ENCODE results near the gene THY1.

Gene THY1

DNA sequence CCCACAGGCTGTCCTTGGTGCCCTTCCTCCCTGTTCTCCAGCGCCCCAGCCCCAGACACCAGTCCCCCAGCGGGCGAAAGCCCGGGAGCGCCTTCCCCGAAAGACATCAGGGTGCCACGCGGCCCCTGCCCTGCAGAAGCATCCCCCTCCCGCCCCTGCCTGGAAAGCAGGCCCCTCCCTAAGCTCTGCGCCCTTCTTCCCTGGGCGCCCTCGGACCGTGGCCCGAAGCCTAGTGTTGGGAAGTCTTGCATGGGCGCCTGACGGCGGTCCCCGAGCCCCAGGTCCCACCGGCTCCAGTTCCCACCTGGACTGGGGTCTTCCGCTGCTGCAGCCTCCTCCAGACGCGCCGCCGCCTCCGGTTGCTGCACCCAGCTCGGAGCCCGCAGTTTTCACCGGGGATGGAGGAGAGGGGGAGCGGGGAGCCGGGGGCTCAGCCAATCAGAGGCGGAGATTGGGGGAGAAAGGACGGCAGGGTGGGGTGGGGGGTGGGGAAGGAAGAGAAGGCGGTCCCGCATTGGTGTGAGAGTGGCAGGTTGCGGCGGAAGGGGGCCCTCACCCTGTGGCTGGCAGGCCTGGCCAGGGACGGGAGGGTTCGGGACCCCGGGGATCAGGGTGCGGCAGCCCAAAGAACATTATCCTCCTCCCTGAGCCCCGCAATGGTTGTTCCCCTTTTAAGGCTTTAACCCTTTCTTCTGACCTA, at the start of gene THY1:
TSS of gene THY1 (minus strand) at position 364 of the 700 bp plus-strand sequence. CDS start 2,267 bp downstream, outside the sequence.
- in situ Hi-C loops (cut with HindIII; ENCODE audit: low pct_ligation_motif_present, low sequenced_read_pairs) = no loop called here
- no peak for DNase-seq
- TF ChIP-seq, protein P1, sequence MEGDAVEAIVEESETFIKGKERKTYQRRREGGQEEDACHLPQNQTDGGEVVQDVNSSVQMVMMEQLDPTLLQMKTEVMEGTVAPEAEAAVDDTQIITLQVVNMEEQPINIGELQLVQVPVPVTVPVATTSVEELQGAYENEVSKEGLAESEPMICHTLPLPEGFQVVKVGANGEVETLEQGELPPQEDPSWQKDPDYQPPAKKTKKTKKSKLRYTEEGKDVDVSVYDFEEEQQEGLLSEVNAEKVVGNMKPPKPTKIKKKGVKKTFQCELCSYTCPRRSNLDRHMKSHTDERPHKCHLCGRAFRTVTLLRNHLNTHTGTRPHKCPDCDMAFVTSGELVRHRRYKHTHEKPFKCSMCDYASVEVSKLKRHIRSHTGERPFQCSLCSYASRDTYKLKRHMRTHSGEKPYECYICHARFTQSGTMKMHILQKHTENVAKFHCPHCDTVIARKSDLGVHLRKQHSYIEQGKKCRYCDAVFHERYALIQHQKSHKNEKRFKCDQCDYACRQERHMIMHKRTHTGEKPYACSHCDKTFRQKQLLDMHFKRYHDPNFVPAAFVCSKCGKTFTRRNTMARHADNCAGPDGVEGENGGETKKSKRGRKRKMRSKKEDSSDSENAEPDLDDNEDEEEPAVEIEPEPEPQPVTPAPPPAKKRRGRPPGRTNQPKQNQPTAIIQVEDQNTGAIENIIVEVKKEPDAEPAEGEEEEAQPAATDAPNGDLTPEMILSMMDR (IDR thresholded peaks at IDR 0.05; ENCODE audit: low read depth, low read length, missing control alignments) = no peak
- Histone ChIP-seq H3K4me3 (ENCODE audit: low read depth, low read length) (peak within 1 kb of the TSS; percentile 61), H3K27me3 (replicated peaks) (peaks cover 8% of the 10 kb centered on the region), H3K27ac (no peak within 1 kb of the TSS), H3K36me3 (replicated peaks) (no peaks in the 10 kb centered on the region)

DNA sequence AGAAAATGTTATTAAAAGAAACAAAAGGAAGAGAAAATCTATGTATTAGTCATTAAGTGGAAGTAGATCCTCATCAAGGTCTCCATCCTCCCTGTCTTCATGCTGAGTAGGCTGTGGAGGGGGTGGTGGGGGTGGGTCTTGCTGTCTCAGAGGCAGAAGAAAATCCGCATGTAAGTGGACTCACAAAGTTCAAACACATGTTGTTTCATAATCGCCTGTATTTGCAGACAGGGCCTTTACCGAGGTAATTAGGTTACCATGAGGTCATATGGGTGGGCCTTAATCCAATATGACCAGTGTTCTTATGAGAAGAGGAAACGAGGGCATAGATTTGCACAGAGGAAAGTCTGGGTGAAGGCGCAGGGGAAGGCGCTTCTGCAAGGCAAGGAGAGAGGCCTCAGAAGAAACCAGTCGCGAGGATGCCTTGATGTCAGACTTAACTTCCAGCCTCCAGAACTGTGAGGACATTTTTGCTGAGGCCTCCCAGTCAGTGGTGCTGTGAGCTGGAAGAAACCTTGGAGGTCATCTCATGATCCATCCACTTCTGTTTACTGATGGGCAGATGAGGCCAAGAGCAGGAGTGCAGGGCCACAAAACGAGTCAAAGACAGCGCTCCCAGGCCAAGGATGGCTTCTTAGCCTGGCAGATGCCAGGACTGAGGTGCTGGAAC, 49.3 kb upstream of the THY1 start:
- Histone ChIP-seq H3K4me3 (ENCODE audit: low read depth, low read length) (no peak overlapping the region), H3K36me3 (replicated peaks) (no peaks in the 10 kb centered on the region), H3K27ac (no peak overlapping the region), H3K27me3 (replicated peaks) (peaks cover 4% of the 10 kb centered on the region)
- TF ChIP-seq, protein P1 (IDR thresholded peaks at IDR 0.05; ENCODE audit: low read depth, low read length, missing control alignments) = no peak
- in situ Hi-C loops (cut with HindIII; ENCODE audit: low pct_ligation_motif_present, low sequenced_read_pairs) = no loop called here
- no peak for DNase-seq

DNA sequence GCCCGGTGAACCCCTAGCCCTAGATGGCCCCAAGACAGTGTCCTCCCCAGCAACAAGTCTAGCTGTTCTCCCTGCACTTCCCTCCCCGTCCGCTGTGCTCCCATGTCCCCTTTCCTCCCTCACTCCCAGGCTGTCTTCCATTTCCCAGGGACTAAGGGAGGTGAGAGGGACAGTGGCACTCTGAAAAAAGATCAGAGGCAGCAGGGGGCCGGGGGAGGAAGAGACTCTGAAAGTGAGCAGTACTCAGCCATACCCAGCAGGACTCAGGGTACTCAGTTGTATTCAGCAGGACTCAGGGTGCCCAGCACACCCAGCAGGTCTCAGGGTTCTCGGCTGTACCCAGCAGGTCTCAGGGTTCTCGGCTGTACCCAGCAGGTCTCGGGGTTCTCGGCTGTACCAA, 48.4 kb upstream of the THY1 start:
- no peak overlapping the region for H3K4me3 ChIP-seq (ENCODE audit: low read depth, low read length)
- no peak for DNase-seq
- H3K27me3 ChIP-seq (replicated peaks) = peaks cover under 1% of the 10 kb centered on the region
- no peaks in the 10 kb centered on the region for H3K36me3 ChIP-seq (replicated peaks)
- H3K27ac ChIP-seq = no peak overlapping the region
- in situ Hi-C loops (cut with HindIII; ENCODE audit: low pct_ligation_motif_present, low sequenced_read_pairs) = no loop called here
- TF ChIP-seq, protein P1 (IDR thresholded peaks at IDR 0.05; ENCODE audit: low read depth, low read length, missing control alignments) = no peak

DNA sequence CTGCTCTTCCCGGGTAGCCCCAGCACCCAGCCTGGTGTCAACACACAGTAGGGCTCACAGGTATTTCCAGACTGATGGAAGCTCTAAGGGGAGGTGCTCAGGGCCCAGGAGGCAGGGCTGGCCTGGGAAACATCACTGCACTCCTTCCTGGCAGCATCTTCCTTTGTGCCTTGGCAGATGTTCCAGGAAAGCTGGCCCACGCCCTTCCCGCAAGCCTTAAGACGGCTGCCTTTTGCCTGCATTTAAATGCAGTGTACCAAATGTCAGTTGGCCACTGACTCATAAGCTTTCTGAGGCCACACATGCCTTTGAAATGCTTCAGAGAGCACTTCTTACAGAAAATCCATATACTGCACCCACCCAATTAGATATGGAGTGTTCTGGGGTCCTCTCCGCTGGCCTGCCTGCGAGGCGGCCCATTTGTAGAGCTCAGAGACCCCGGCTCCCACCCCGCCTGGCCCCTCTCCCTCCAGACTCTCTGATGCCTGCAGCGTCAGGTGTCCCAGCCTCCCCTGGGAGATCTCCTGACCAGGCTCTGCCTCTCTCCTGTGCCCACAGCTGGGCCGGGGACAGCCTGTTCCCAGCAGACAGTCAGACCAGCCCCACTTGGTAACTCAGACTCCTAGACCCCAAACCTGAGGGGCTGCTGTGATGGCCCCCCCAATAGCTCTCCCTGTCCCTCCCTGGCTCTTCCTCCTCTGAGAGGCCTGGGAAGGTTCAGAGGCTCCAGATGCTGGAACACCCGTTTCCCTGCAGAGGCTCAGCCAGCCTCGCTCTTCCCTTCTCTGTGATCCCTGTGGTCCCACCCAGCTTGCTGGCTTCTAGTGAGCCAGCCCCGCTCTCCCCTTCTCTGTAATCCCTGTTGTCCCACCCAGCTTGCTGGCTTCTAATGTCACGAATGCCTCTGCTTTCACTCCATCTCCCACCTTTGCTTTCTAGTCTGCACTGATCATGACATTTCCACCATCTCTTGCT, 47.6 kb upstream of the THY1 start:
- in situ Hi-C loops (cut with HindIII; ENCODE audit: low pct_ligation_motif_present, low sequenced_read_pairs) = no loop called here
- peak; percentile 64 for DNase-seq
- TF ChIP-seq, protein P1 (IDR thresholded peaks at IDR 0.05; ENCODE audit: low read depth, low read length, missing control alignments) = no peak
- Histone ChIP-seq H3K27ac (no peak overlapping the region), H3K36me3 (replicated peaks) (no peaks in the 10 kb centered on the region), H3K4me3 (ENCODE audit: low read depth, low read length) (no peak overlapping the region), H3K27me3 (replicated peaks) (no peaks in the 10 kb centered on the region)

DNA sequence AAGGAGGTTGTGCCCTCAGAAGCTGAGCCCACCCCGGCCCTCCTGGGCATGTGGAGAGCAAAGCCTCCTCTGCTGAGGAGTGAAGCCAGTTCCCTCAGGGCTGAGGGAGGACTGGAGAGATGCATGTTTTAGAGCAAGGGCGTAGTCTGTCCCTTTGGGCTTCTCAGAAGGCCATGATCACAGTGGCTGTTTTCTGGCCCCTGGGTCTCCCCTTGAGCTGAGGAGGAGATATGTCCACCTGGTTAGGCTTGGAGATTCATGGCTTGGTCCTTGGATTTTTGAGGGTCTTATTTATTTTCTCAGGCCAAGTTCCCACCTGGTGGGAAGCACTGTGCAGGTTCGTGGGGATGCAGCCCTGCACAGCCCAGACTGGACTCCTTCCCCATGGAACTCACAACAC, 46.5 kb upstream of the THY1 start:
- TF ChIP-seq, protein P1 (IDR thresholded peaks at IDR 0.05; ENCODE audit: low read depth, low read length, missing control alignments) = no peak
- in situ Hi-C loops (cut with HindIII; ENCODE audit: low pct_ligation_motif_present, low sequenced_read_pairs) = no loop called here

More for the DNA sequence above, 46.5 kb upstream of the THY1 start:
- Histone ChIP-seq H3K27me3 (replicated peaks) (no peaks in the 10 kb centered on the region), H3K4me3 (ENCODE audit: low read depth, low read length) (no peak overlapping the region), H3K36me3 (replicated peaks) (no peaks in the 10 kb centered on the region), H3K27ac (no peak overlapping the region)
- no peak for DNase-seq
